Measurements from ENCODE around the gene FKBP3. TPM values are rescaled to one million over a fixed set of nuclear protein-coding genes. Genes with fewer than 3 reads are reported as not detected.
"Not testable (repeated sequence)": the region's sequence is repeated elsewhere in the genome, so short reads cannot be mapped to it uniquely, and the experiment has no call there.

The FKBP3 gene
- total RNA-seq, 1 experiment from 2014 or later, result 118 TPM

GRCh38 chr14:45082420-45082819 lies 51.9 kb downstream of the FKBP3 start (continued):
- TF ChIP-seq ZSCAN18 (CRISPR knock-in tag; IDR thresholded peaks at IDR 0.05), result no peak
- no peak for TF ChIP-seq HMGA2 (CRISPR knock-in tag; IDR thresholded peaks at IDR 0.05)
- no peak for TF ChIP-seq NR3C1 (CRISPR knock-in tag; conservative IDR thresholded peaks at IDR 0.05; ENCODE audit: low read depth)
- no peak for TF ChIP-seq FOXP1 (CRISPR knock-in tag; IDR thresholded peaks at IDR 0.05; ENCODE audit: borderline replicate concordance)
- no peak for TF ChIP-seq ZNF671 (CRISPR knock-in tag; IDR thresholded peaks at IDR 0.05)
- TF ChIP-seq E2F1 (CRISPR knock-in tag; IDR thresholded peaks at IDR 0.05), result no peak

- H3K4me1 Mint-ChIP-seq, result peaks cover 31% of the 10 kb centered on the region
These were observed 53.2 kb downstream of the FKBP3 start for GRCh38 chr14:45081096-45081495.

GRCh38 chr14:45080416-45080968 lies 53.8 kb downstream of the FKBP3 start:
- H3K27me3 Mint-ChIP-seq (ENCODE audit: low read depth); CTCF ChIA-PET; H3K27ac Mint-ChIP-seq; ATAC-seq; H3K4me3 Mint-ChIP-seq; H3K36me3 Mint-ChIP-seq; POLR2A ChIA-PET: not testable (repeated sequence)
- Mint-ChIP-seq H3K4me1 (peaks cover 27% of the 10 kb centered on the region), H3K9me3 (peaks cover 13% of the 10 kb centered on the region)
- peak; percentile 24 for DNase-seq (ENCODE audit: low spot score)

More at GRCh38 chr14:45081096-45081495, 53.2 kb downstream of the FKBP3 start:
- POLR2A ChIA-PET; CTCF ChIA-PET; DNase-seq (ENCODE audit: low spot score); ATAC-seq; H3K27ac Mint-ChIP-seq; H3K4me3 Mint-ChIP-seq; H3K36me3 Mint-ChIP-seq; H3K27me3 Mint-ChIP-seq (ENCODE audit: low read depth): not testable (repeated sequence)
- peaks cover 13% of the 10 kb centered on the region for H3K9me3 Mint-ChIP-seq
- peak; percentile 43 for TF ChIP-seq NFYB (CRISPR knock-in tag; conservative IDR thresholded peaks at IDR 0.05; ENCODE audit: low read depth)

GRCh38 chr14:45078323-45078722 lies 56.0 kb downstream of the FKBP3 start:
- ATAC-seq (no peak), DNase-seq (ENCODE audit: low spot score) (no peak)
- H3K9me3 Mint-ChIP-seq, result peaks cover 13% of the 10 kb centered on the region
- H3K4me1 Mint-ChIP-seq, result peaks cover 16% of the 10 kb centered on the region
- ChIA-PET POLR2A (no interaction called here), CTCF (no interaction called here)
- no peak overlapping the region for H3K27ac Mint-ChIP-seq
- 0 out of 2 replicates have a peak, but pooled peaks cover 2% of the 10 kb centered on the region for H3K36me3 Mint-ChIP-seq
- H3K4me3 Mint-ChIP-seq, result no peak overlapping the region
- H3K27me3 Mint-ChIP-seq (ENCODE audit: low read depth), result no peaks in the 10 kb centered on the region
- TF ChIP-seq MLX (CRISPR knock-in tag; IDR thresholded peaks at IDR 0.05) (no peak), PRRX2 (CRISPR knock-in tag; IDR thresholded peaks at IDR 0.05) (no peak), ELF4 (CRISPR knock-in tag; IDR thresholded peaks at IDR 0.05; ENCODE audit: low read depth) (no peak), GABPB1 (CRISPR knock-in tag; IDR thresholded peaks at IDR 0.05) (no peak), ZNF281 (CRISPR knock-in tag; IDR thresholded peaks at IDR 0.05) (no peak), AFF4 (CRISPR knock-in tag; IDR thresholded peaks at IDR 0.05; ENCODE audit: borderline replicate concordance) (no peak), ZBTB43 (CRISPR knock-in tag; IDR thresholded peaks at IDR 0.05) (no peak), E2F1 (CRISPR knock-in tag; IDR thresholded peaks at IDR 0.05) (no peak), CREB1 (CRISPR knock-in tag; IDR thresholded peaks at IDR 0.05) (no peak), NFE2L1 (CRISPR knock-in tag; IDR thresholded peaks at IDR 0.05) (no peak)
